HG02884 (cell line): Measurements from ENCODE around the gene PRR13.
"Not testable (repeated sequence)": the region's sequence is repeated elsewhere in the genome, so short reads cannot be mapped to it uniquely, and the experiment has no call there.

Experiments used
- ATAC-seq: cut with Tn5 transposase; IDR thresholded peaks from one replicate; pipeline ENCODE4 v1.9.1; 2021; ENCODE audit warnings: mild to moderate bottlenecking, moderate library complexity; ENCODE audit not compliant: unreplicated experiment

Gene PRR13

DNA sequence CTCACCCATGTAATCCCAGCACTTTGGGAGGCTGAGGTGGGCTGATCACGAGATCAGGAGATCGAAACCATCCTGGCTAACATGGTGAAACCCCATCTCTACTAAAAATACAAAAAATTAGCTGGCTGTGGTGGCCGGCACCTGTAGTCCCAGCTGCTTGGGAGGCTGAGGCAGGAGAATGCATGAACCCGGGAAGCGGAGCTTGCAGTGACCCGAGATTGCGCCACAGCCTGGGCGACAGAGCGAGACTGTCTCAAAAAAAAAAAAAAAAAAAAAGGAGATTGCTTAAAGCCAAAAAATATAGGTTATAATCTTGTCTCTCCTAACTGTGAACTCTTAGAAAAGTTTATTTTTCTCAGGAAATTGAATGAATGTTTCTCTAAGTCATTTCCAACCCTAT lies 6.2 kb upstream of the PRR13 start:
- not testable (repeated sequence) for ATAC-seq

- not testable (repeated sequence) for ATAC-seq
Observed at GRCh38 chr12:53439582-53439981, 2.0 kb upstream of the PRR13 start.

GRCh38 chr12:53443955-53444354 lies 2.4 kb downstream of the PRR13 start:
- ATAC-seq: no peak

DNA sequence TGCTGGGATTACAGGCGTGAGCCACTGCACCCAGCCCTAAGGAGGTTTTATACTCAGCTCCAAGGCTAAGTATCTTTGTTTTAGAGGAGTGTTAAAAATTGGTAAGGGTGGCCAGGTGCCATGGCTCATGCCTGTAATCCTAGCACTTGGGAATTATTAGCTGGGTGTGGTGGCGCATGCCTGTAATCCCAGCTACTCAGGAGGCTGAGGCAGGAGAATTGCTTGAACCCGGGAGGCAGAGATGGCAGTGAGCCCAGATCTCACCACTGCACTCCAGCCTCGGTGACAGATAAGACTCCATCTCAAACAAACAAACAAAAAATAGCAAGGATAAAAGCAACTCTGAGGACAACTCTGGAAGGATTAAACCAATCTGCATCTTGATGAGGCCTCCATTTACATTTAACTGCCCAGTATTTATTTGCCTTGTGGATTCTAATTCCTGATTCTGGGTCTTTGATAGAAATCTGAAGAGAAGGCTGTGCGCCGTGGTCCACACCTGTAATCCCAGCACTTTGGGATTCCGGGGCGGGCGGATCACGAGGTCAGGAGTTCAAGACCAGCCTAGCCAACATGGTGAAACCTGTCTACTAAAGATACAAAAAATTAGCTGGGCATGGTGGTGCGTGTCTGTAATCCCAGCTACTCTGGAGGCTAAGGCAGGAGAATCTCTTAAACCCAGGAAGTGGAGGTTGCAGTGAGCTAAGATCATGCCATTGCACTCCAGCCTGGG lies 3.2 kb downstream of the PRR13 start:
- not testable (repeated sequence) for ATAC-seq

DNA sequence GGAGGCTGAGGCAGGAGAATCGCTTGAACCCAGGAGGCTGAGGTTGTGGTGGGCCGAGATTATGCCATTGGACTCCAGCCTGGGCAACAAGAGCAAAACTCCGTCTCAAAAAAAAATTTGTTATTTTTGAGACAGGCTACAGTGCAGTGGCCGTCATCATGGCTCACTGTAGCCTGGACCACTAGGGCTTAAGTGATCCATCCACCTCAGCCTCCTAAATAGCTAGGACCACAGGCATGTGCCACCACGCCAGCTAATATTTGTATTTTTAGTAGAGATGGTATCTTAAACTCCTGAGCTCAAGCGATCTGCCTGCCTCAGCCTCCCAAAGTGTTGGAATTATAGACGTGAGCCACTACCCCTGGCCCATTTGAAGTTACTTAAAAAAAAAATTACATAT lies 9.4 kb downstream of the PRR13 start:
- ATAC-seq: no peak

- ATAC-seq: peak; percentile 91
Observed at GRCh38 chr12:53451661-53452158, 10.2 kb downstream of the PRR13 start, which contains the start of gene PCBP2. TSS of gene PCBP2 (plus strand) at chr12:53452102. CDS start at chr12:53454801, 2,699 bp downstream.

DNA sequence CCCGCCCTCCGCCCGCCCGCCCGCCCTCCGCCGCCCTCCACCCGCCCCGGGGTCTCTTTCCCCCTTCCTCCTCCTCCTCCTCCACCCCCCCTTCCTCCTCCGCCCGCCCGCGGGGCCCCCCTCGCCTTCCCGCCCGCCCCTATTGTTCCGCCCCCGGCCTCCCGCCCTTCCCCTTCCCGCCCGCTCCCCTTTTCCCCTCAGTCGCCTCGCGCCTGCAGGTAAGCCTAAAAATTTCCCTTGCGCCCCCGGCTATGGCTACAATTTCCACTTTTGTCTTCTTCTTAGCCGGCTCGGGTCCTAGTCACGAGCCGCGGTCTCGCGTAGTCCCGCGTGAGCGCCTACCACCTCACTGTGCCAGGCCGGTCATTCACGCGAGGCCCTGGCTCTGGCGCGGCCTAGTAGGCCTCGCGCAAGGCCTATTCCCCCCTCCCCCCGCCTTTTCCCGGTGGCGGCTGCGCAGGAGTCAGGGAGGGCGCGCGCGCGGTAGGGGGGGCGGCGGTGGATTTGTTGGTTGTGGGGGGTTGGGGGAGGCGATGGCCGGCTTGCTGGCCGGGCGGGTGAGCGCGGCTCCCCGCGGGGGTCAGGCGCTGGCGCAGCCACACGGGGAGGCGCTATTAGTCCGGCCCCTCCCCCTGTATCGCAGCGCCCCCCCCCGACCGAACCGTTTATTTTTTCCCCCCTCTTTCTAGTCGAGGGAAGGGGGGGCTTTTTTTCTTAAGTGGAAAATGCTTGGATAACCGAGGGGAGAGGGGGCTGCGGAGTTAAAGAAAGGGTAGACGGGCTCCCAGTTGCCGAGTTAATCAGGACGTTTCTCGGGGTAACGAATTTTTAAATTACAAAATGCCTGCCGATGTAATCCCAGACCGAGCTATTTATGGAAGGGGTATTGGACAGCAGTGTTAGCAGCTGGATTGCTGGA lies 10.9 kb downstream of the PRR13 start:
- ATAC-seq: no peak

DNA sequence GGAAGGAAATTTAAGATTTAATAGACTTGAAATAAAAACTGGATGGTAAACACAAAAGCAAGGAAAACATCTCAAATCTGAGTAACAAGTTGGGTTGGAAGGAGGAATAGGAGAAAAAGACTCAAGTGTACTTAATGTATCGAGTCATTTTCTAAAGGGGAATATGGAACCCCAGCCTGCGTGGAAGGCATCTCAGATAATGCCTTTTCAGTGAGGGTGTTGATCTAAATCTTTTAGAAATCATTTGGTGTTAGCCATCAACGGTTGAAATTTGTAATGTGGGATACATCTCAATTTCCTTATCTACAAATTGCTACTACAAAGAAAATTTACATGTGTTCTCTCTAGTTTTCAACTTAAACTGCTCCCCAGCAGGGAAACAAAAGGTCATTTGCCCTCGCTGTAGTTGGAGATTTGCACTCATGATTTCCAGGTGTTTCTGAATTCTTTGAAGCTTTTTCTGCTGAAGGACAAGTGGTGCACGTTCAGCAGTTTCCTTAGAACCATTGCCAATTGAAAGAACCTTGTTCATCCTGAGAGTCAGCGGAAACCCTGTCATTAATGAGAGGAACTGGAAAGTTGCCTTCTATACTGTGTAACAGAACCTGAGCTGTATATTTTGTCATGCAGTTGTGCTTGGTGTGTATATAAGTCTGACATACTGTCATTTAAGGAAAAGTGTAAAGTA lies 12.6 kb downstream of the PRR13 start:
- no peak for ATAC-seq

DNA sequence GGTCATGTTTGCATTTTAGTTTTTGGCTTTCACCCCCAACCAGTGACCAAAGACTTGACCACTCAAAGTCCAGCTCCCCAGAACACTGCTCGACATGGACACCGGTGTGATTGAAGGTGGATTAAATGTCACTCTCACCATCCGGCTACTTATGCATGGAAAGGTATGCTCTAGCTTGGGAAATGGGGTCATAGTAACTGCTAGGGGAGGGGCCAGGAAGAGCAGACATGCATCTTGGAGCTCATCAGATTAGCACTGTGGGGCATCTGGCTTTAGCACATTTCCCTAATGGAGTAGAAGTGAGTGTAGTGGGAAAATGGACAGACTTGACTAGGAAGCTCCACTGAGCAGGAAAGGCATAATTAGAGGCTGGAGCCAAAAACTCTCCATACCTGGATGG lies 13.2 kb downstream of the PRR13 start:
- ATAC-seq: no peak

DNA sequence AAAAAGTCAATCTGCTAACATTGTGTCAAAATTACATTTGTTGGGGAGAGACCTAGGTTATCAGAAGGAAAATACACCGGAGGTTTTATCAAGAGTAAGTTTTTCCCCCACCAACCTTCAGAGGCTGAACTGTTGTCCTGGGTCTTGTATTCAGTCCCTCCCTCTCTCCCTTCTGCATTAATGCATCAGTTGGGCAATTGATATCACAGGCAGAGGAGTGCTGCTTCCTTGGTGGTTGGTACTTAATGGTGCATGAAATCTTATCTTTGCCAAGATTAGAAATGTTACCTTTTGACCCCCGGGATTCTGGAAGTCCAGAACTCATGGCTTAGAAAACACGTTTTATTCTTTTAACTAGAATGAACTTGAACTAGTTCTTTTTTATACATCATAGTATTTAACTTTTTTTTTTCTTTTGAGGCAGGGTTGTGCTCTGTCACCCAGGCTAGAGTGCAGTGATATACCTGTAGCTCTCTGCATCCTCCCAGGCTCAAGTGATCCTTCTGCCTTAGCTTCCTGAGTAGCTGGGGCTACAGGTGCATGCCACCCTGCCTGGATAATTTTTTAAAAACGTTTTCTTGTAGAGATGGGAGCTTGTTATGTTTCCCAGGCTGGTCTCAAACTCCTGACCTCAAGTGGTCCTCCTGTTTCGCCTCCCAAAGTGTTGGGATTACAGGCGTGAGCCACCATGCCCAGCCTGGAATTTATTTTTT lies 15.3 kb downstream of the PRR13 start:
- ATAC-seq: no peak

GRCh38 chr12:53459097-53459496 lies 17.6 kb downstream of the PRR13 start:
- no peak for ATAC-seq

- no peak for ATAC-seq
Observed at GRCh38 chr12:53461059-53461458, 19.5 kb downstream of the PRR13 start.

- ATAC-seq: no peak
Observed at GRCh38 chr12:53461591-53461990, 20.1 kb downstream of the PRR13 start.

- no peak for ATAC-seq
Observed at GRCh38 chr12:53462935-53463334, 21.4 kb downstream of the PRR13 start.

GRCh38 chr12:53463802-53464560 lies 22.4 kb downstream of the PRR13 start:
- ATAC-seq: no peak

GRCh38 chr12:53464685-53465418 lies 23.3 kb downstream of the PRR13 start:
- ATAC-seq: no peak

DNA sequence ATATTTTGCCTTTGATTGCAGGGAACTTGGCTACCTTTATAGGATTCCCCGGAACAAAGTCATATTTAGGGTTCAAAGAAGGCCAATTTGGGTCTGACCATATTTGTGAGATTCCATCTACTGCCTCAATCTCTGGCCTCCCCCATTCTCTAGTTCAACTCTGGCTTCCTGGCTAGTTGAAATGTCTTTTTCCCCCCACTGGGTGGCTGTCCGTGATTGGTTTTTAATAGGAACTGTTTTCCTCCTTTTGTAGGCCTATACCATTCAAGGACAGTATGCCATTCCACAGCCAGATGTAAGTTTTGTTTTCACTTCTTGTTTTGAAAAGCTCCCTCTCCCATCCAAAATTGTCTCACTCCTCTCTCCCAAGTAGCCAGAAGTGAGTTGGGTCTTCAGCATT lies 24.1 kb downstream of the PRR13 start:
- no peak for ATAC-seq

DNA sequence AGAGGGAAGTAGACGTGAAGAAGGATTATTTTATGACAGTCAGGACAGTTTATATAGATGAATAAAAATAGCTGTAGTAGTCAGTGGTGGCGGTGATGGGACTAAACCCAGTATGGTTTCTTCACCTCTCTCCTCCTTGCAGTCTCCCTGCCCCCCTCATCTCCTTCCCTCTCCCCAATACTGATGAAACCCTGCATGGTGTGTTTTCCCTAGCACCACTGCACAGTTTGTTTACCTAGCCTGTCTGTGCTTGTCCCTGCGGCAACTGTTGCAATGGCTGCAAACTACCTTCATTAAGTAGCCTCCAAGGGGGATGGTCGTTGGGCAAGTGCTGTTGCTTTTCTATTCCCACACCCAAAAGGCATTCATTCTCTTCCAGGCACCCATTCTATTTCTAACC lies 25.1 kb downstream of the PRR13 start:
- no peak for ATAC-seq

DNA sequence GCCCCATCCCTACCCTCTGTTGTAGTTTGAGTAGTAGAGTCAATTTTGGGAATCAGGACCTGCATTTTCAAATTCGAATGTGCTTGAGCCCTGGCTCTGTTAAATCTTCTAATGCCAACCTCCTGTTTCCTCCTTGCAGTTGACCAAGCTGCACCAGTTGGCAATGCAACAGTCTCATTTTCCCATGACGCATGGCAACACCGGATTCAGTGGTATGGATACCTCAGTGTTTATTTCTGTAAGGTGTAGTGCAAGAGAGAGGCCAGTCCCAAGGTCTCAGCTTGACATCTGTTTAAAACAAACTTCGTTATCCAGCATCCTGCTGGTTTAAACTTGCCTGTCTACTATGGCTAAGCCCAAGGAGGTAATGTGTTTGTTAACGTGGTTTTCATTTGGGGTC lies 25.5 kb downstream of the PRR13 start:
- no peak for ATAC-seq
